NCI-H187 treated with DMSO at 0.1 percent for 48 hours (cell line): ENCODE measurements around the gene TMEM255B.
"Not testable (repeated sequence)": the region's sequence is repeated elsewhere in the genome, so short reads cannot be mapped to it uniquely, and the experiment has no call there.

Experiments used
- DNase-seq: peaks from one replicate; lab custom pipeline; 2025; lab: John Stamatoyannopoulos, UW

The TMEM255B gene

DNA sequence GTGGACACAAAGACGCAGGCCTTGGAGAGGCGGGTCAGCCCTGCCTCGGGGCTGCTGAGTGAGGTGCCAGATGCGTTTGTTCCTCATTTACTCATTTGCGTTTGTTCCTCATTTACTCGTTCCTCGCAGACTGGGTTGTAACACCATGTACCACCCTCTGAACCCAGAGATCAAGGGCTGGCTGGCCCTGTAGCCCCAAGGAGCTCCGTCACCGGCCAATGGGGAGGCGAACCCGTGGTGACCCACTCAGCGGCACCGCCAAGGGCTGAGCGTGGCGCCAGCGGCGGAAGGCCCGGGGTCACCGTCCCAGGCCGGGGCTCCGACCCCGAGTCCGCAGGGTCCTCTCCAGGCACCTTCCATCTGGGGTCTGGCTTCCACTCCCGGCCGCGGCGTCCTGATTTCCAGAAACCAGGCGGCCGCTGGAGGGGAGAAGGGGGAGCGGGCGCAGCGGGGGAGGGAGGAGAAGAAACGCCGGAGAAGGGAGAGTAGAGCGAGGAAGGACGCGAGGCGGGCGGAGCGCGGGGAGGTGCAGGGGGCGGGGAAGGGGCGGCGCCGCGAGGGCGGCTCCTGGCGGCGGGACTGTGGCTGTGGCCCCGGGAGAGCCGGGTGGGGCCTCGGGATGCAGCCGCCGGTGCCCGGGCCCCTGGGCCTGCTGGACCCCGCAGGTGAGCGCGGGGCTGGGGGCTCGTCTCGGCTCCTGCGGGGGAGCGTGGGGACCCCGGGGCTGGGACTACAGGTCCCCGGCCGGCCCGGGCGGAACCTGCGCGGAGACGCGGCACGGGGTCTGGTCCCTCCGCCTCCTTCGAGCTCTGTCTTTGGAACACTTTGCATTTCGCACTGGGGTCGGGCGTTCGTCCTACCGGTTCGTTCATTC lies at the start of gene TMEM255B:
TMEM255B (plus strand) TSS at position 576 of the 874 bp plus-strand sequence; CDS start at position 620, 44 bp downstream.
- peak; percentile 62 for DNase-seq

DNA sequence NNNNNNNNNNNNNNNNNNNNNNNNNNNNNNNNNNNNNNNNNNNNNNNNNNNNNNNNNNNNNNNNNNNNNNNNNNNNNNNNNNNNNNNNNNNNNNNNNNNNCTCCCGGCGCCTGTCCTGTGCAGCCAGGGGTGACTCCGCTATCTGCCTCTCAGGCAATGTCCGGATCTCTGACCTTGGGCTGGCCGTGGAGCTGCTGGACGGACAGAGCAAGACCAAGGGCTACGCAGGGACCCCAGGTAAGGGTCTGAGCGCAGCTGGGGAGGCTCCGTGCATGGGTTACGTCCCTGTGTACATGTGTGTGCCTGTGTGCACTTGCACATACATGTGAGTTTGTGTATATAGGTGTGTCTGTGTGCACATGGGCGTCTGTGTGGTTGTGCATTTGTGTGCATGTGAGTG lies 36.1 kb upstream of the TMEM255B start:
- DNase-seq: no peak

DNA sequence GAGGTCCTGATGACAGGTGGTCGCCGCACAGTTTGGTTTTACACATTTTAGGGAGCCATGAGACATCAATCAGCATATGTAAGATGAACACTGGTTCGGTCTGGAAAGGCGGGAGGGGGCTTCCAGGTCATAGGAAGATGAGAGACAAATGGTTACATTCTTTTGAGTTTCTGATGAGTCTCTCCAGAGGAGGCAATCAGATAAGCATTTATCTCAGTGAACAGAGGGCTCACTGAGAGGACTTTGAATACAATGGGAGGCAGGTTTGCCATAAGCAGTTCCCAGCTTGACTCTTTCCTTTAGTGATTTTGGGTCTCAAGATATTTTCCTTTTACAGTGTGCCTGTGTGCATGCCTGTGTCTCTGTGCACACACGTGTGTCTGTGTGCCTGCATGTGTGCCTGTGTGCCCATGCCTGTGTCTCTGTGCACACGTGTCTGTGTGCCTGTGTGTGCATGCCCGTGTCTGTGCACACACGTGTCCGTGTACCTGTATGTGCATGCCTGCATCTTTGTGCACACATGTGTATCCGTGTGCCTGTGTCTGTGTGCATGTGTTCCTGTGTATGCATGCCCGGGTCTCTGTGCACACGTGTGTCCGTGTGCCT lies 35.5 kb upstream of the TMEM255B start:
- DNase-seq: no peak

DNA sequence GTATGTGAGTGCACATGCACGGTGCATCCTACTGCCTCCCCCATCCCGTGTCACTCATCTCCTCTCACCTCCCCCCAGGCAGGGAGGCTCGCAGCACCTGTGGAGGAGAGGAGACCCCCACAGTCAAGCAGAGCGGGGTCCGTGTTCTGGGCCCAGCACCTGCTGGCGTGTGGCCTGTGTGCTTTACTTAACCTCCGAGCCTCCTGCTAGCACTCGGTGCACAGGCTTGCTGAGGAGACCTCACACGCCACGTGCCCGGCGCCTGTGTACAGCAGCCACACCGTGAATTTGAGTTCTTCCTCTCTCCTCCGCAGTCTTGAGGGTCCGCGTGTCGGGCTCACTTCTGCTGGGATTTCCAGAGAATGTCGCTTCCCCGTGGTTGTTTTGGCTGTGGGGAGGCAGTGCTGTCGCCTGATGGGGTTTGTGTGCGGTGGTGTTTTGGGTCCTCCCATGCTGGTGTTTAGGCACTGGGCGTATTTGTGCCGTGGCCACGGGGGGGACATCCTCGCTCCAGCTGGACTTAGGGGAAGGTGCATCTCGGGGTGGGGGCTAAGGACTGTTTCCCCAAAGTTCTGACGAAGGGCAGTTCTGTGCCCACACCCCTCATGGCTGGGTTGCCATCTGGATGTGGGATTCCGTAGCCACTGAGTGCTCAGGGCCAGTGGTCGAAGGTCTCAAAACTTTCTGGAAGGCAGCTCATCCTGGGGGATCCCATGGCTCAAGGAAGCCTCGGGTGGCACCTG lies 34.8 kb upstream of the TMEM255B start:
- no peak for DNase-seq

DNA sequence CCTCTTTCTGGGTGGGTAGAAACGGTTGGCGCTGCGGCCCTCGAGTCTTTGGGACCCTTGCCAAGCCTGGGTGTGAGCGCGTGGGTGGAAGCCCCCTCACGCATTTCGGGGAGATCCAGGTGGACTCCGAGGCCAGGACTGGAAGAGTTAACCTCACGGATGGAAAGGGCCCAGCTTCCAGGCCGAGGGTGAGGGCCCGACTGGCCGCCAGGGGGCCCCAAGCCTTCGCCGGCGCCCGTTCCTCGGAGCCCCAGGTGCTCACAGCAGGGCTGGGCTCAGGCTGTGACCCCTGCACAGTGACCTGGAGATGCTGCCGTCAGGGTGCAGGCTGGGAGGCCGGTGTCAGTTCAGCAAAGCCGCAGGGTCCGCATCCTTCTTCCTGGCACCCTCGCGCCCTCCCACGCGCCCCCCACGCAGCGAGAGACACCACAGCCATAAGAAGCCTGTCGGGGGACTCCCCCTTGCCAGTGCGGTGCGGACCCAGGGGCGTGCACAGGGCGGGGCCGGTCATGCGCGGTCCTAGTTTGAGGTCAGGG lies 34.2 kb upstream of the TMEM255B start:
- DNase-seq: no peak

DNA sequence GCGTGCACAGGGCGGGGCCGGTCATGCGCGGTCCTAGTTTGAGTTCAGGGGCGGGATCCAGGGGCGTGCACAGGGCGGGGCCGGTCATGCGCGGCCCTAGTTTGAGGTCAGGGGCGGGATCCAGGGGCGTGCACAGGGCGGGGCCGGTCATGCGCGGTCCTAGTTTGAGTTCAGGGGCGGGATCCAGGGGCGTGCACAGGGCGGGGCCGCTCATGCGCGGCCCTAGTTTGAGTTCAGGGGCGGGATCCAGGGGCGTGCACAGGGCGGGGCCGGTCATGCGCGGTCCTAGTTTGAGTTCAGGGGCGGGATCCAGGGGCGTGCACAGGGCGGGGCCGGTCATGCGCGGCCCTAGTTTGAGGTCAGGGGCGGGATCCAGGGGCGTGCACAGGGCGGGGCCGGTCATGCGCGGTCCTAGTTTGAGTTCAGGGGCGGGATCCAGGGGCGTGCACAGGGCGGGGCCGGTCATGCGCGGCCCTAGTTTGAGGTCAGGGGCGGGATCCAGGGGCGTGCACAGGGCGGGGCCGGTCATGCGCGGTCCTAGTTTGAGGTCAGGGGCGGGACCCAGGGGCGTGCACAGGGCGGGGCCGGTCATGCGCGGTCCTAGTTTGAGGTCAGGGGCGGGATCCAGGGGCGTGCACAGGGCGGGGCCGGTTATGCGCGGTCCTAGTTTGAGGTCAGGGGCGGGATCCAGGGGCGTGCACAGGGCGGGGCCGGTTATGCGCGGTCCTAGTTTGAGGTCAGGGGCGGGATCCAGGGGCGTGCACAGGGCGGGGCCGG lies 33.5 kb upstream of the TMEM255B start:
- DNase-seq: not testable (repeated sequence)

DNA sequence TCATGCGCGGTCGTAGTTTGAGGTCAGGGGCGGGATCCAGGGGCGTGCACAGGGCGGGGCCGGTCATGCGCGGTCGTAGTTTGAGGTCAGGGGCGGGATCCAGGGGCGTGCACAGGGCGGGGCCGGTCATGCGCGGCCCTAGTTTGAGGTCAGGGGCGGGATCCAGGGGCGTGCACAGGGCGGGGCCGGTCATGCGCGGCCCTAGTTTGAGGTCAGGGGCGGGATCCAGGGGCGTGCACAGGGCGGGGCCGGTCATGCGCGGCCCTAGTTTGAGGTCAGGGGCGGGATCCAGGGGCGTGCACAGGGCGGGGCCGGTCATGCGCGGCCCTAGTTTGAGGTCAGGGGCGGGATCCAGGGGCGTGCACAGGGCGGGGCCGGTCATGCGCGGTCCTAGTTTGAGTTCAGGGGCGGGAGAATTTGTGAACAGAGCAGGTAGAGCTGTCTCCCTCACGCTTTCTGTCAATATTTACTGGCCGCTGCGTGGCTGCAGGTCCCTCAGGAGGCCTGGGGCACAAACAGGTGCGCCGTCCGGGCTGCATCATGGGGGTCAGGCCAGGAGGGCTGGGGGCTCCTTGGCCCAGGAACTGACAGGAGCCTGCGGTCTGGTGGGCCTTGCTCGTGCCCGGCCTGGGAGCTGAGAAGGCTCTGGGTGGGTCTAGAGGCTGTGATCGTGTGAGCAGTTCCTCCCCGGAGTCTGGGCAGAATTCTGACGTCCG lies 32.8 kb upstream of the TMEM255B start:
- DNase-seq: not testable (repeated sequence)

DNA sequence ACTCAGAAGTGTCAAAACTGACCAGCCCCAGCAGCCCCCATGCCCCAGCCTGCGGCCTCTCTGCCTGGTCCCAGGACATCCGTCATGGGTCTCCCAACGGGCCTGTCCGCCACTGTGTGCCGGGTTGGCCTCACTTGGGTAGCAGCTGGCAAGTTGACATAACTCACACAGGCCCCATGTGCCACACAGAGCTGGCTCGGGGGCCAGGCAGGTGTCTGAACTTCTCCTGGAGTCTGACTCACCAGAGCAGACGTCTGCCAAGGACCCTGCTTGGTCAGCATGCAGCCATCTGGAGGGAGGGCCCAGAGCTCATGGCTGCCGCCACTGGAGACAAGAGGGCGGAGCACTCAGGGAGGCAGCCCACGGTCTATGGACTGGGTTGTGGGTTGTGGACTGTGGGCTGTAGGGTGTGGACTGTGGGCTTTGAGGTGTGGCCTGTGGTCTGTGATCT lies 32.0 kb upstream of the TMEM255B start:
- DNase-seq: no peak

DNA sequence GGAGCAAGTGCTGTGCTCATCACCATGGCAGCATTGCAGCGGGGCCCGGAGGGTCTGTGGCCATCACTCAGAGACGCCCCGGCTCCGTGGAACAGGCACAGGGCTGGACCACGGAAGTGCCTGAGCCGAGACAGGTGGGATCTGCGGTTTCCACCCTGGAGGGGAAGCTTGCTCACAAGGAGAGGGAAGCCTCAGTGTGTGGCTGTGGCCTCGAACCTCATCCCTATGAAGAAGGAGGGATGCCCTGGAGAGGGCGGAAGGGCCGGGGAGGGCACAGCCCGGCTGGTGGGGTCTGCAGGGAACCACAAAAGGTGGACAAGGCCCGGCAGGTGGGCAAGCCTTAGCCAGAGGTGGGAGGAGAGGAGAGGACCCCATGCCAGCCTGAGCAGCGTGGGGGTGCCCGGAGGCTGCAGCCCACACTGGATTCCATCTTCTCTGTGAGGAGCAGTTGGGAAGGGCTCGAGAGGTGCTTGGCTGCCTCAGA lies 30.4 kb upstream of the TMEM255B start:
- no peak for DNase-seq

DNA sequence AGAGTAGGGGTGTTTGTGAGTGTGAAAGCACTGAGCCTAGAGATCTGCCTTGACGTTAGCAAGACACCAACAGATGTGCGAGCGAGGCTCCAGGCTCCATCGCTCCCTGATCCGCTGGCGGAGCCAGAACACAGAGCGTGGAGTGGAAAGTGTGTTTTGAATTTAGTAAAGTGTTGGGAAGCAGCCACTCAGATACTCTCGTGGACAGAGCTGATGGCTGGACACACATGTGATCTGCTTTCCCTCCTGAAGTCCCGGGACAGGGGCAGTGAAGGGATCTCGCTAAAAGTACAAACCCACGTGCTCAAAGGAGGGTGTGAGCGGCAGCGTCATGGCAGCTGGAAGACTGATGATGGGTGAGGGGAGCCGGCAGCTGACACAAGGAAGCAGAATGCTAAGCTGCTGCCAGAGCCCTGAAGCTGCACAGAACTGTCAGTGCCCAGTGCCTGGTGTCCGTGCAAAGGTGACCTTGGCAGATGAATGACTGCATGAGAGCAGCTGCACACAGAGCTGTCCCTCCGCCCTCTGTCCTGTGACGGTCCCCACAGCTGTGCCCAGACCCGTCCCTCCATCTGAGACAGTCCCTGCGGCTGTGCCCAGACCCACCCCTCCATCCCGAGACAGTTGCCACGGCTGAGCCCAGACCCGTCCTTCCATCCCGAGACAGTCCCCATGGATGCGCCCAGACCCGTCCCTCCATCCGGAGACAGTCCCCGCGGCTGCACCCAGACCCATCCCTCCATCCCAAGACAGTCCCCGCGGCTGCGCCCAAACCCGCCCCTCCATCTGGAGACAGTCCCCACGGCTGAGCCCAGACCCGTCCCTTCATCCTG lies 29.6 kb upstream of the TMEM255B start:
- no peak for DNase-seq

DNA sequence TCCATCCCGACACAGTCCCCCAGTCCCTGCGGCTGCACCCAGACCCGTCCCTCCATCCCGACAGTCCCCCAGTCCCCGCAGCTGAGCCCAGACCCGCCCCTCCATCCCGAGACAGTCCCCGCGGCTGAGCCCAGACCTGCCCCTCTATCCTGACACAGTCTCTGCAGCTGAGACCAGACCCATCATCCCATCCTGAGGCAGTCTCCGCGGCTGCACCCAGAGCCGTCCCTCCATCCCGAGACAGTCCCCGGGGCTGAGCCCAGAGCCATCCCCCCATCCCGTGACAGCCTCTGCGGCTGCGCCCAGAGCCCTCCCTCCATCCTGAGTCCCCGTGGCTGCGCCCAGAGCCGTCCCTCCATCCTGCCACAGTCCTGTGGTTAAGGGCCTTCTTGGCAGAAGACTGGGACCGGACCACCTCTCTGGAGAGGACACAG lies 28.8 kb upstream of the TMEM255B start:
- DNase-seq: no peak

DNA sequence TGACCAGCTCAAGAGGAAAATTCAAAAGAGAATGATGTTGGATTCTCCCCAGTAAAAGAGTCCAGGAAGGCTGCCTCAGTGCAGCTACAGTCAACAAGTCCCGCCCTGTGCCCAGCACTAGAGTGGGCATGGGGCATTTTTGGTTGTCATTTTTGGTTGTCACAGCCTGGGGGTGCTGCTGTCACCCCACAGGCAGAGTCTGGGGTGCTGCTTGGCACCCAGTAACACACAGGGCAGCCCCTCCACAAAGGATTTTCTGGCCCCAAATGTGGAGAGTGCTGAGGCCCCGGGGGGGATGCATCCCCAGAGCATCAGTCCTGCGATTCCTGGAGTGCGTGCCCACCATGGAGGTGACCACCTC lies 28.2 kb upstream of the TMEM255B start:
- no peak for DNase-seq

DNA sequence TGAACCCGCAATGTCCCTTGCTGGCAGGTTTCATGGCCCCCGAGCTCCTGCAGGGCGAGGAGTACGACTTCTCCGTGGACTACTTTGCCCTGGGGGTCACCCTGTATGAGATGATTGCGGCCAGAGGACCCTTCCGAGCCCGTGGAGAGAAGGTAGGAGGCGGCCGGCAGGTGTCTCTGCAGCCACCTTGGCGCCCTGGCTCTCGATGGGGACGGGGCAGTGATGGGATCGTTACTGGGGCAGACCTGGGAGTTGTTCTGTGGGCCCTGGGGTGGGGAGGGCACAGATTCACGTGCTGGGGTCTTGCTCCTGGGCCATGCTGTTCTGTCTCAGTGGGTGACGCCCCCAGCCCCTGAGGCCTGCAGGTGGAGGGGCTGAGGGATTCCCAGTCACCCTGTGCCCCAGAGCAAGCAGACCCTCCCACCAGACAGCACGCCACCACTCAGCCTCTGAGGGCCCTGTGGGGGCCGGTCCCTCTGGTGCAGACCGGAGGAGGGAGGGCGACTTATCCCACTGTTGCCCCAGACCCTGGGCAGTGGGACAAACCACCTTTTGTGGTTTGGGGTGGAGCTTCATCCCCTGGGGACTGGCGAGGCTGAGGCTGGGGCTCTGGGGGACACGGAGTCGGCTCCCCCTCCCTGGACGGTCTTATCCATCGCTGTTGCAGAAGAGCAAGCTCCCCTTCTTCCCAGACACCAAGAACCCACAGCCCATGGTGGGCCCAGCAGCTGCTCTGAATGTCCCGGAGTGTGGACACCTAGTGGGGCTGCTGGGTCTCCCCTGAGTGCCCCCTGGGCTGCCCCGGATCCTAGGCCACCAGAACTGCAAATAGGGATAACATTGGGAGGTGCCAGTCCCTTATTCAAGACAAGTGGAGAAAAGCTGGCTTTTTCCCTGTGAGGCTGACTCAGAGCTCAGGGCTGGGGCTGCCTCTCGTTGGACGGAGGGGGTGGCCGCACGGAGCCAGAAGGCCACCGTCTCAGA lies 27.5 kb upstream of the TMEM255B start:
- no peak for DNase-seq

DNA sequence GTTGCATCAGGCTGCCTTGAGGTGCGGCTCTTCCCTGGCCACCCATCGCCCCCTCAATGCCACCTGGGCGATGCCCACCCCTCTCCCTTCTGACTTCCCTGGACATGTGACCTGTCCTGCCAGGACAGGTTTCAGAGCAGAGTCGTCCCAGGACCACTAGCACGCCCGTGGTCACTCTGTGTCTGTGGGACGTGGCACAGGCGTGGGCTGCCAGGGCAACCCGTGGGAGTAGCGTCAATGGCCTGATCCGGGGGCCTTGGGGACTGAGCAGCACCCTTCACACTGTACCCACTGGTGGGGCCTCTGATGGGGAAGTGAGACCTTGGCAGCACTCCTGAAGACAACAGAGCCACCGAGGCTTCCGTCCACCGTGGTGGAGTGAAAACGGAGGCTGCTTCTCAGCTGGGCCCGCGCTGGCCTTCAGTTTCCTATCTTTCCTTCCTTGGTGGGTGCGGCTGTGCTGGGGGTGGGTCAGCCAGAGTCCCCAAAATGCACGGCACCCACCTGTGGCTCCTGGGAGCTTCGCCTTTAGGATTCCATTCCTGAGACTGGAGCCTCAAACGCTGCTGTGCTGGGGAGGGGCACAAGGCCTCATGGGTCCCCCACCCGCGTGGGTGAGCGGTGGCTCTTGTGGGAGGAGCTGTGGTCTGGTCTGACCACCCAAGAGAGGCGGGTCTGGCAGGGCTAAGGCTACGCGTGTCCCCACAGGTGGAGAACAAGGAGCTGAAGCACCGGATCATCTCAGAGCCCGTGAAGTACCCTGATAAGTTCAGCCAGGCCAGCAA lies 26.7 kb upstream of the TMEM255B start:
- no peak for DNase-seq

DNA sequence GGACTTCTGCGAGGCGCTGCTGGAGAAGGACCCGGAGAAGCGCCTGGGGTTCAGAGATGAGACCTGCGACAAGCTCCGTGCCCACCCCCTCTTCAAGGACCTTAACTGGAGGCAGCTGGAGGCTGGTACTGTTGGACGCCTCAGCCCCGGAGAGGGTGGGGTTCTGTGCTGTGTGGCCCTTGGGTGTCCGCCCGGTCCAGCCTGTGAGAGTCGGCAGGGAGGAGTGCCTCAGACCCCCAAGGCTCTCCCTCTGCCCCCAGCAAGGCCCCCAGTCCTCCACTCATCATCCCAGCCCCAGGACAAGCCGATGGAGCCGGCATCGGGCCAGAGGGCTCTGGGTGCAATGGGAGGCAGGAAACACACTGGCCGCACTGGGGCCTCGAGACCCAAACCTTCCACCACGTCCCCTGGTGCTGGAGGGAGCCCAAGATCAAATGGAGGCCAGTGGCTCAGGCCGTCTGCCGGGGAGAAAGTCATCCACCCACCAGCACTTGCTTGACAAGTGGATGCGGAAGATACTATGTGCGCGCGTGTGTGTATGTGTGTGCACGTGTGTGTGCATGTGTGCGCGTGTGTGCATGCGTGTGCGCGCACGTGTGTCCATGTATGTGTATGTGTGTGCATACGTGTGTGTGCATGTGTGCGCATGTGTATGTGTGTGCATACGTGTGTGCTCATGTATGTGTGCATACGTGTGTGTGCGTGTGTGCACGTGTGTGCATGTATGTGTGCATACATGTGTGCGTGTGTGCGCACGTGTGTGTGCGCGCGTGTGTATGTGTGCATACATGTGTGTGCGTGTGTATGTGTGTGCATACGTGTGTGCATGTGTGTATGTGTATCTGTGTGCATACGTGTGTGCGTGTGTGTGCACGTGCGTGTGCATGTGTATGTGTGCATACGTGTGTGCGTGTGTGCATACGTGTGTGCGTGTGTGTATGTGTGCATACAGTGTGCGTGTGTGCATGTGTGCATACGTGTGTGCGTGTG lies 25.8 kb upstream of the TMEM255B start:
- DNase-seq: no peak

DNA sequence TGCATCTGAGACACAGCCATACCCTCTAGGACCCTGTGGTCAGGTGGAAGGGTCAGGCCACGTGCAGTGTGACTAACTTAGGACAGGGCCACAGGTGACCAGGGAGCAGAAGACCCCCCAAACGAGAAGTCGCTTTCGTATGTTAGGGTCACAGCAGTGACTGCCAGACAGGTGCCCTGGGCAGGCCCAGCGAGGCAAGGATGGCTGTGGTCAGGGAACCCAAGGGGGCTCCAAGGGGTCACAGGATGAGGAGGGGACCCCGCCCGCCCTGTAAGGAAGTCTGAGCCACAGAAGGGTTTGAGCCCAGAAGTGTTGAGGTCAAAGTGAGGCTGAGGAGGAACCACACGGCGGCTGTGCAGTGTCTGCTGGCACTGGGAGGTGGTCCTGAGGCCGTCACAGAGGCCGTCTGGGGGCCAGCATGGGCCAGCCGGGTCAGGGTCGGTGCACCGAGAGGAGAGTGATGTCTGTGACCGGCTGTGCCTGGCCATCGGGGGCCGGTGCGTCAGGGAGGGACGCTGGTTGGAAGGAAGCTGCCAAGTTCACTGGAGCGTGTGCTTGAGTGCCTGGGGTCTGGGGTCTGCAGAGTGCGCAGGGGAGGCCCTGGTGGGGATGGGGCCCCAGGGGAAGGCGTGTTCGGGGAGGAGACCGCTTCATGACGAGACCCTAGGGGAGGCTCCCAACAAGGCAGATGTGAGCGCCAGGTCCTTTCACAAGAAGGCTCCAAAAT lies 24.8 kb upstream of the TMEM255B start:
- no peak for DNase-seq
